Stimulated activated CD4-positive, alpha-beta T cell treated with anti-CD3 and anti-CD28 coated beads, TNF-alpha, amount 100 ng/mL, for 4 hours (primary cell): Measurements from ENCODE around the gene CPSF2.

Experiments used
- DNase-seq, 3 experiments: peaks; one replicate each; pipeline ENCODE4 v3.0.0-alpha.2; 2020; ENCODE audit warnings: low read depth in 3 of 3

CPSF2 gene

GRCh38 chr14:92121670-92122350 is at the start of gene CPSF2, which contains the start of gene NDUFB1:
CPSF2 (plus strand) TSS chr14:92121969; CDS start chr14:92130985, 9,016 bp downstream.
NDUFB1 (minus strand) TSS chr14:92121706; CDS start chr14:92117637, 4,069 bp downstream.
- peak; percentile 67 to 80 (median 74) for DNase-seq

- no peak for DNase-seq
Measured at GRCh38 chr14:92074555-92074954, 47.2 kb upstream of the CPSF2 start.

GRCh38 chr14:92088494-92088893 is 33.3 kb upstream of the CPSF2 start:
- DNase-seq, result no peak

- no peak for DNase-seq
Measured at GRCh38 chr14:92093320-92093719, 28.4 kb upstream of the CPSF2 start.

GRCh38 chr14:92099802-92100201 is 22.0 kb upstream of the CPSF2 start:
- no peak for DNase-seq

- DNase-seq, result no peak
Measured at GRCh38 chr14:92103363-92103989, 18.3 kb upstream of the CPSF2 start.

GRCh38 chr14:92105073-92105892 is 16.5 kb upstream of the CPSF2 start:
- no peak for DNase-seq

GRCh38 chr14:92105893-92106142 is 16.0 kb upstream of the CPSF2 start:
- no peak for DNase-seq

- peak; percentile 89 to 94 (median 91) for DNase-seq
Measured at GRCh38 chr14:92106143-92106926, 15.4 kb upstream of the CPSF2 start, which contains the start of gene ATXN3. ATXN3 (minus strand) TSS chr14:92106582; CDS start chr14:92106552, 30 bp downstream.

- no peak for DNase-seq
Measured at GRCh38 chr14:92108345-92109254, 13.2 kb upstream of the CPSF2 start.

GRCh38 chr14:92109490-92109889 is 12.3 kb upstream of the CPSF2 start:
- no peak for DNase-seq

- no peak for DNase-seq
Measured at GRCh38 chr14:92121207-92121669, 531 bp upstream of the CPSF2 start.

- DNase-seq, result no peak
Measured at GRCh38 chr14:92122351-92122677, 545 bp downstream of the CPSF2 start.

- DNase-seq, result no peak
Measured at GRCh38 chr14:92122761-92123160, 992 bp downstream of the CPSF2 start.

GRCh38 chr14:92134456-92134855 is 12.7 kb downstream of the CPSF2 start:
- no peak for DNase-seq

- DNase-seq, result no peak
Measured at GRCh38 chr14:92135269-92135668, 13.5 kb downstream of the CPSF2 start.

GRCh38 chr14:92143309-92143708 is 21.5 kb downstream of the CPSF2 start:
- DNase-seq, result no peak

GRCh38 chr14:92143962-92144361 is 22.2 kb downstream of the CPSF2 start:
- DNase-seq, result no peak

- no peak for DNase-seq
Measured at GRCh38 chr14:92144708-92145107, 22.9 kb downstream of the CPSF2 start.

GRCh38 chr14:92153581-92153980 is 31.8 kb downstream of the CPSF2 start:
- DNase-seq, result no peak
